ENCODE results near the gene CAMK2N2. TPM values are rescaled to one million over a fixed set of nuclear protein-coding genes. Genes with fewer than 3 reads are reported as not detected.

The CAMK2N2 gene
- total RNA-seq, result not detected

DNA sequence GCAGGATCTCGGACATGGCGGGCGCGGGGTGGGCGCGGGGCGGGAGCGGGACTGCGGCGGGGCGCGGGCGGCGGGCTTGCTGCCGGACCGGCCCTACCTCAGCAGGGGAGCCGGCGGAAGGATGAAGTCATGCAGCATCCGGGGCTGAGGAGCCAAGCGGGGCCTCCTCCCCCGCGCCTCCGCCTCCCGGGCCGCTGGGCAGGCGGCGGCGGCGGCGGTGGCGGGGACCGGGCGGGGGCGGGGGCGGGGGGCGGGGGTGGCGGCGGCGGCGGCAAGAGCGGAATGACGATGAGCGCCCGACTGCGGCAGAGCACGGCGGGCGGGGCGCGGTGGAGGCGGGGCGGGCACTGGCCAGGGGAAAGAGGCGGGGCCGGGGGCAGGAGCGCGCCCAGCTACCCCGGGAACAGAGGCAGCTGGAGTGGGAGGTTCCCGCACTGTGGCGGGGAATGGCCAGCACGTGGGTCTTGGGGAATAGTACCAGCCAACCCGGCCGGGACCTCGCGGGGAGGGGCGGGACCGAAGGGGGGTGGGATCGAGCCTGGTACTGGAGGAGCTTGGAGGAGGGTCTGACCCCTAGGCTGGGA, at the start of gene CAMK2N2:
CAMK2N2 (minus strand) TSS at position 284 of the 584 bp plus-strand sequence; CDS start at position 16, 268 bp downstream.
- TF ChIP-seq EP300 (IDR thresholded peaks at IDR 0.05; ENCODE audit: low read depth) (no peak), POLR2A (IDR thresholded peaks at IDR 0.05) (no peak), CTCF (IDR thresholded peaks at IDR 0.05) (no peak), POLR2AphosphoS5 (IDR thresholded peaks at IDR 0.05) (no peak)
- Histone ChIP-seq H3K36me3 (no peaks in the 10 kb centered on the region), H3K27ac (no peak within 1 kb of the TSS), H3K4me1 (peaks cover 9 to 30% (median 28%) of the 10 kb centered on the region in 4 donors), H3K4me3 (peak within 1 kb of the TSS; percentile 15 to 56 (median 30)), H3K9me3 (no peaks in the 10 kb centered on the region), H3K27me3 (peaks cover 80% of the 10 kb centered on the region)
- 2% methylated on average over 8 of the region's 67 CpGs; no CpG with 5 or more reads in 1 of the 2 donors for WGBS, 2 donors (ENCODE audit: low coverage in 1 of 2)
- peak; percentile 50 for DNase-seq
- intact Hi-C loops (cut with DNase I; ENCODE audit: low total_unique reads), result no loop called here
- in situ Hi-C loops (cut with MboI; ENCODE audit: low pct_ligation_motif_present in 1 of 4, low pct_unique_long_range_greater_than_20kb in 1 of 4, low sequenced_read_pairs in 3 of 4), result loop anchor here in 1 of 4 donors (25.0 kb wide), 1 partner anchor 374 kb away; the partner anchor contains the start of gene PARL

DNA sequence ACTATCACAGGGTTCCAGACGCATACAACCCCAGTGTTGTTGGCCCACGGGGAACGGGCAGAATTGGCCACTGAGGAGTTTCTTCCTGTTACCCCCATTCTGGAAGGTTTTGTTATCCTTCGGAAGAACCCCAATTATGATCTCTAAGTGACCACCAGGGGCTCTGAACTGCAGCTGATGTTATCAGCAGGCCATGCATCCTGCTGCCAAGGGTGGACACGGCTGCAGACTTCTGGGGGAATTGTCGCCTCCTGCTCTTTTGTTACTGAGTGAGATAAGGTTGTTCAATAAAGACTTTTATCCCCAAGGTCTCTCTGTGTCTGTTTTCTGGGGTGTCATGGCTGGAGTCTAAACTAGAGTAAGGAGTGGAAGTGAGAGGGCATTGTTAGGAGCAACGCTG, 47.4 kb upstream of the CAMK2N2 start:
- H3K4me3 ChIP-seq, result no peak overlapping the region
- TF ChIP-seq CTCF (IDR thresholded peaks at IDR 0.05) (no peak), POLR2AphosphoS5 (IDR thresholded peaks at IDR 0.05) (no peak), EP300 (IDR thresholded peaks at IDR 0.05; ENCODE audit: low read depth) (no peak), POLR2A (IDR thresholded peaks at IDR 0.05) (no peak)
- H3K27ac ChIP-seq, result no peak overlapping the region
- DNase-seq, result no peak
- 78 to 89% methylated on average over 5 to 7 of the region's 7 CpGs for WGBS, 2 donors (ENCODE audit: low coverage in 1 of 2)
- H3K9me3 ChIP-seq, result no peaks in the 10 kb centered on the region
- H3K27me3 ChIP-seq, result no peaks in the 10 kb centered on the region
- H3K36me3 ChIP-seq, result peaks cover 0 to 23% (median 10%) of the 10 kb centered on the region in 4 donors
- intact Hi-C loops (cut with DNase I; ENCODE audit: low total_unique reads) (loop anchor here (10.0 kb wide), 1 partner anchor 46 kb away; no protein-coding TSS in a partner anchor), in situ Hi-C loops (cut with MboI; ENCODE audit: low pct_ligation_motif_present in 1 of 4, low pct_unique_long_range_greater_than_20kb in 1 of 4, low sequenced_read_pairs in 3 of 4) (no loop called here)
- peaks cover 0 to 15% (median 6%) of the 10 kb centered on the region in 4 donors for H3K4me1 ChIP-seq

DNA sequence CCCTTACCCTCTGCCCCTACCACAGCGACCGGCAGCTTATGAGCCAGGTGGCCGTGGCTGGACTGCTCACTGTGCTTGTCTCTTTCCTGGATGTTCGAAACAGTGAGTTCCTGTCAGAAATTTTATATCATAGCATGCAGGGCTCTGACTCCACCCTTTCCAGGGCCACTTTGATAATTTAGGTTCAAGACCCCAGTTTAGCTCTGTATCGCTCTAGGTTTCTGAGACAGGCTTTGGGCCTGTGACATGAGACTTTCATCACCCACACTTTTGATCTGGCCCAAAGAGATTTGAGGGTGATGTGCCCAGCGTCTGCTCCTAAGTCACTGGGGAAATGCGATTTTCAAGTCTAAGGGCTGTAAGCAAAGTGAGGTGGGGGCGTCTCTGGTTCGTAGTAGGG, 46.6 kb upstream of the CAMK2N2 start:
- Histone ChIP-seq H3K36me3 (peaks cover 0 to 31% (median 15%) of the 10 kb centered on the region in 4 donors), H3K4me1 (peaks cover 0 to 13% (median 5%) of the 10 kb centered on the region in 4 donors), H3K27me3 (no peaks in the 10 kb centered on the region), H3K4me3 (no peak overlapping the region), H3K27ac (no peak overlapping the region), H3K9me3 (no peaks in the 10 kb centered on the region)
- intact Hi-C loops (cut with DNase I; ENCODE audit: low total_unique reads) (loop anchor here (10.0 kb wide), 1 partner anchor 47 kb away; no protein-coding TSS in a partner anchor), in situ Hi-C loops (cut with MboI; ENCODE audit: low pct_ligation_motif_present in 1 of 4, low pct_unique_long_range_greater_than_20kb in 1 of 4, low sequenced_read_pairs in 3 of 4) (no loop called here)
- 96 to 100% methylated on average over 3 to 9 of the region's 9 CpGs for WGBS, 2 donors (ENCODE audit: low coverage in 1 of 2)
- no peak for TF ChIP-seq EP300 (IDR thresholded peaks at IDR 0.05; ENCODE audit: low read depth)
- no peak for TF ChIP-seq CTCF (IDR thresholded peaks at IDR 0.05)
- TF ChIP-seq POLR2AphosphoS5 (IDR thresholded peaks at IDR 0.05), result no peak
- no peak for TF ChIP-seq POLR2A (IDR thresholded peaks at IDR 0.05)
- DNase-seq, result no peak

- H3K36me3 ChIP-seq, result peaks cover 0 to 46% (median 22%) of the 10 kb centered on the region in 4 donors
- no peaks in the 10 kb centered on the region for H3K27me3 ChIP-seq
- peak overlapping the region; percentile 9 to 64 (median 58) for H3K27ac ChIP-seq
- H3K4me3 ChIP-seq, result no peak overlapping the region
- no peak for DNase-seq
- TF ChIP-seq POLR2A (IDR thresholded peaks at IDR 0.05), result no peak
- TF ChIP-seq POLR2AphosphoS5 (IDR thresholded peaks at IDR 0.05), result peak in 1 of 3 donors; percentile 9
- TF ChIP-seq EP300 (IDR thresholded peaks at IDR 0.05; ENCODE audit: low read depth), result no peak
- TF ChIP-seq CTCF (IDR thresholded peaks at IDR 0.05), result no peak
- 77 to 79% methylated on average over 3 to 4 of the region's 4 CpGs for WGBS, 2 donors (ENCODE audit: low coverage in 1 of 2)
- intact Hi-C loops (cut with DNase I; ENCODE audit: low total_unique reads), result loop anchor here (10.0 kb wide), 1 partner anchor 48 kb away; no protein-coding TSS in a partner anchor
- peaks cover 0 to 13% (median 5%) of the 10 kb centered on the region in 4 donors for H3K4me1 ChIP-seq
- in situ Hi-C loops (cut with MboI; ENCODE audit: low pct_ligation_motif_present in 1 of 4, low pct_unique_long_range_greater_than_20kb in 1 of 4, low sequenced_read_pairs in 3 of 4), result no loop called here
- H3K9me3 ChIP-seq, result no peaks in the 10 kb centered on the region
Measured at GRCh38 chr3:184306341-184306972, 45.1 kb upstream of the CAMK2N2 start.

All from transverse colon (tissue), 4 donors.